Stomach (tissue), 9 donors: ENCODE measurements around the gene TST. TPM values are rescaled to one million over a fixed set of nuclear protein-coding genes. Genes with fewer than 3 reads are reported as not detected.

Source experiments
- DNase-seq, 2 donors: peaks; one replicate each; pipeline versions ENCODE4 v3.0.0 to v3.0.0-alpha.2; 2013 to 2019
- H3K27ac ChIP-seq, 5 donors: fragments of 200-600 bp in 4 of 5; sonication (generic) in 4 of 5; one replicate each; pipeline ENCODE4 v1.5.1; 2013 to 2019; ENCODE audit warnings: mild to moderate bottlenecking in 1 of 5, moderate library complexity in 1 of 5
- H3K27me3 ChIP-seq, 3 donors: fragments of 200-600 bp; sonication (generic); one replicate each; pipeline ENCODE4 v1.5.1; 2017 to 2019; ENCODE audit warnings: mixed run types in 1 of 3
- H3K36me3 ChIP-seq, 4 donors: fragments of 200-600 bp; sonication (generic); 1 replicate in 3 of 4; 2 replicates in 1 of 4; pipeline ENCODE4 v1.5.1; 2016 to 2019
- H3K4me1 ChIP-seq, 4 donors: fragments of 200-600 bp; sonication (generic); one replicate each; pipeline ENCODE4 v1.5.1; 2016 to 2019
- H3K4me3 ChIP-seq, 4 donors: fragments of 200-600 bp; sonication (generic) in 3 of 4; one replicate each; pipeline ENCODE4 v1.5.1; 2016 to 2019; ENCODE audit warnings: mild to moderate bottlenecking in 1 of 4
- H3K9me3 ChIP-seq, 4 donors: fragments of 200-600 bp; sonication (generic); one replicate each; pipeline ENCODE4 v1.5.1; 2016 to 2019
- EP300 ChIP-seq: sonication (generic); formaldehyde crosslinking; IDR thresholded peaks from one replicate; pipeline ENCODE4 v1.6.1; 2017; ENCODE audit warnings: antibody characterized with exemption
- POLR2A ChIP-seq, 4 donors: fragments of 450-650 bp; IDR thresholded peaks; one replicate each; pipeline ENCODE4 v1.6.1; 2016; ENCODE audit warnings: antibody characterized with exemption in 4 of 4, control low read depth in 2 of 4, mild to moderate bottlenecking in 1 of 4, moderate library complexity in 1 of 4
- POLR2AphosphoS5 ChIP-seq, 3 donors: sonication (generic); formaldehyde crosslinking; IDR thresholded peaks; one replicate each; pipeline ENCODE4 v1.6.1; 2016; ENCODE audit warnings: antibody characterized with exemption in 3 of 3
- WGBS, 5 donors: extraction: QIAGEN DNeasy Blood & Tissue Kit in 3 of 5; methylation state at CpG; one replicate each; pipeline versions ENCODE4 v1.1.5 to v1.1.7; 2013 to 2018; 5-methylcytosine and 5-hydroxymethylcytosine counted together
- intact Hi-C: fragments of 100-400 bp; cut with DNase I; formaldehyde crosslinking; loops from one replicate; pipeline ENCODE4 v1.15.1; 2023; ENCODE audit warnings: low total_unique reads
- polyA plus RNA-seq, 3 donors: library from polyadenylated mRNA; stranded (reverse); fragments of 200-250 nt; gene quantifications; one replicate each; pipeline ENCODE4 v1.2.3, GENCODE V29; 2013
- total RNA-seq, 5 donors: library from RNA; depleted of rRNA; stranded (reverse); fragments of >200 nt; gene quantifications; one replicate each; pipeline versions ENCODE4 v1.1.0 to v1.2.3, GENCODE V29; 2014 to 2016
- TF ChIP-seq, protein P1 (sequence below), 7 experiments: fragments of 450-650 bp in 4 of 7; fragments of 200-600 bp in 3 of 7; sonication (generic) in 3 of 7; IDR thresholded peaks; one replicate each; pipeline ENCODE4 v1.5.1; 2016 to 2019; ENCODE audit warnings: antibody characterized with exemption in 7 of 7, control low read depth in 2 of 7, mild to moderate bottlenecking in 1 of 7
- donor health status: healthy with polysubstance abuse.
- donor health status: Bipolar disorder and iron deficiency.
- donor health status: healthy.

TST gene
- total and polyA plus RNA-seq, 8 donors = 51.8 to 709 (median 95.3) TPM

DNA sequence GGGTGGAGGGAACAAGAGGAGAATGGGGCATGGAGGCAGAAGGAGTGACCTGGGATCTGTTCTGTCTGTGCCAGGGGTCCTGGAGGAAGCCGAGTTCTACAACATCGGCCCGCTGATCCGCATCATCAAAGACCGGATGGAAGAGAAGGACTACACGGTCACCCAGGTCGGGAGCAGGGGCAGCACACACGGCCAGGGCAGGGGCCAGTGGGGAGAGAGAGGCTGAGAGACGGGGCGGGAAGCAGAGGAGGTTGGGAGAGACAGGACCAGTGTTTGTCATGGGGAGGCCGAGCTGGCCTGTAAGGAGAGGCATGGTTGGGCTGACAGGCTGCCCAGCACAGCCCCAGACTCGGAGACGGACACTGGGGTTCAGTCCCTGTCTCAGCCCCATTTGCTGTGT, 37.0 kb upstream of the TST start:
- WGBS, 5 donors = 94 to 97% (median 95%) methylated on average over 13 of the region's 13 CpGs
- H3K36me3 ChIP-seq = peaks cover 8 to 78% (median 68%) of the 10 kb centered on the region in 4 donors
- intact Hi-C loops = no loop called here
- no peak overlapping the region for H3K27ac ChIP-seq
- no peaks in the 10 kb centered on the region for H3K9me3 ChIP-seq
- TF ChIP-seq POLR2A (IDR thresholded peaks at IDR 0.05) (no peak), POLR2AphosphoS5 (IDR thresholded peaks at IDR 0.05) (no peak), EP300 (no peak)
- TF ChIP-seq, protein P1, sequence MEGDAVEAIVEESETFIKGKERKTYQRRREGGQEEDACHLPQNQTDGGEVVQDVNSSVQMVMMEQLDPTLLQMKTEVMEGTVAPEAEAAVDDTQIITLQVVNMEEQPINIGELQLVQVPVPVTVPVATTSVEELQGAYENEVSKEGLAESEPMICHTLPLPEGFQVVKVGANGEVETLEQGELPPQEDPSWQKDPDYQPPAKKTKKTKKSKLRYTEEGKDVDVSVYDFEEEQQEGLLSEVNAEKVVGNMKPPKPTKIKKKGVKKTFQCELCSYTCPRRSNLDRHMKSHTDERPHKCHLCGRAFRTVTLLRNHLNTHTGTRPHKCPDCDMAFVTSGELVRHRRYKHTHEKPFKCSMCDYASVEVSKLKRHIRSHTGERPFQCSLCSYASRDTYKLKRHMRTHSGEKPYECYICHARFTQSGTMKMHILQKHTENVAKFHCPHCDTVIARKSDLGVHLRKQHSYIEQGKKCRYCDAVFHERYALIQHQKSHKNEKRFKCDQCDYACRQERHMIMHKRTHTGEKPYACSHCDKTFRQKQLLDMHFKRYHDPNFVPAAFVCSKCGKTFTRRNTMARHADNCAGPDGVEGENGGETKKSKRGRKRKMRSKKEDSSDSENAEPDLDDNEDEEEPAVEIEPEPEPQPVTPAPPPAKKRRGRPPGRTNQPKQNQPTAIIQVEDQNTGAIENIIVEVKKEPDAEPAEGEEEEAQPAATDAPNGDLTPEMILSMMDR (IDR thresholded peaks at IDR 0.05) = no peak
- DNase-seq = no peak
- H3K27me3 ChIP-seq = peaks cover 0 to 13% (median 0%) of the 10 kb centered on the region in 3 donors
- H3K4me3 ChIP-seq = no peak overlapping the region
- peaks cover 20 to 31% (median 23%) of the 10 kb centered on the region in 4 donors for H3K4me1 ChIP-seq

DNA sequence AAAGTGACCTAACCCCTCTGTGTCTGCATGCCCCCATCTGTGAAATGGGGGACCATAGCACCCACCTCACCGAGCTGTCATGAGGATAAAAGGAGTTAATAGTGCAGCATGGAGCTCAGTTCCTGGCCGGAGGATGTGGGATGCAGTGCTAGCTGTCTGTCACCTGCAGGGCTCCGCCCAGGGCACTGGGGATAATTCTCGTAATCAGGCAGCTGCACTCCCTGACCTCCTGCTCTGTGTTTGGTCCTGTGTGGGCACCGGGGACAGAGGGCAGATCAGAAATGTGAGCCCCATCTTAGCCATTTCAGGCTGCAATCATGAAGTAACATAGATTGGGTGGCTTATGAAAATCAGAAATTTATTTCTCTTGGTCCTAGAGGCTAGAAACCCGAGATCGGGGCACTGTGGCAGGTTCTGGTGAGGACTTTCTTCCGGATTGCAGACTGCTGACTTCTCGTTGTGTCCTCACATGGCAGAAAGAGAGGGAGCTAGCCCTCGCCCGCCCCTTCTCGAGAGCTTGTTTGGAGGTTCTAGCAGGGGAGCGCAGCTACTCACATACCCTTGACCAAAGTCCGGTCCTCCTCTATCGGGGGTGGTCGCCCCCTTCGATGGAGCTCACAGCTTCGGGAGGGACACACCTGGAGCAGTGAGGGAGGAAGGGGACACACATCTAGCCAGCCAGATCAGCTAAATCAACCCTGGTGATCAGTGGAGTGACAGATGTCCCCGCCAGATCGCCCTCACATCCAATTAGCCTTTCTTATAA, 35.5 kb upstream of the TST start:
- Histone ChIP-seq H3K27ac (no peak overlapping the region), H3K9me3 (no peaks in the 10 kb centered on the region), H3K4me1 (peaks cover 23 to 37% (median 25%) of the 10 kb centered on the region in 4 donors), H3K36me3 (peaks cover 8 to 63% (median 53%) of the 10 kb centered on the region in 4 donors), H3K27me3 (peaks cover 0 to 13% (median 0%) of the 10 kb centered on the region in 3 donors), H3K4me3 (no peak overlapping the region)
- intact Hi-C loops = no loop called here
- no peak for TF ChIP-seq POLR2AphosphoS5 (IDR thresholded peaks at IDR 0.05)
- TF ChIP-seq POLR2A (IDR thresholded peaks at IDR 0.05) = no peak
- TF ChIP-seq EP300 = no peak
- TF ChIP-seq, protein P1 (IDR thresholded peaks at IDR 0.05) = no peak
- no peak for DNase-seq
- 83 to 91% (median 84%) methylated on average over 17 to 20 of the region's 20 CpGs for WGBS, 5 donors

DNA sequence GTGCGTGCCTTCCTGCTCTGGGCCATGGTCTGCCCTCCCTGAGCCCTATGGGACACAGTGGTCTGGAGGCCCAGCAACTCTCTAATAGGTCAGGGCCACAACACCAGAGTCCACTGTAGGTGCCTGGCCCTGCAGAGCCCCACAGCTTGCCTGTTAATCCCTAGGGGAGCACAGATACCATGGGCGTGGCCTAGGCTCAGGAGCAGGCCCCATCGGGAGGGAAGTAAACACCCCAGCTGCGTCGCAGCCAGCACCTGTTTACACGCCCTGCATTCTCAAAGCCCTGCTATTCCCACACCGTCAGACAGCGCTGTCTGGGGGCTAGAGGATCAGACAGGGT, 34.8 kb upstream of the TST start:
- intact Hi-C loops = no loop called here
- H3K27me3 ChIP-seq = peaks cover 0 to 13% (median 0%) of the 10 kb centered on the region in 3 donors
- DNase-seq = peak in 1 of 2 donors; percentile 64
- H3K9me3 ChIP-seq = no peaks in the 10 kb centered on the region
- H3K4me3 ChIP-seq = no peak overlapping the region
- TF ChIP-seq, protein P1 (IDR thresholded peaks at IDR 0.05) = no peak
- TF ChIP-seq POLR2A (IDR thresholded peaks at IDR 0.05) = no peak
- TF ChIP-seq EP300 = no peak
- TF ChIP-seq POLR2AphosphoS5 (IDR thresholded peaks at IDR 0.05) = no peak
- peaks cover 8 to 55% (median 46%) of the 10 kb centered on the region in 4 donors for H3K36me3 ChIP-seq
- WGBS, 5 donors = 29 to 79% (median 44%) methylated on average over 5 to 8 of the region's 8 CpGs
- no peak overlapping the region for H3K27ac ChIP-seq
- H3K4me1 ChIP-seq = peaks cover 23 to 37% (median 25%) of the 10 kb centered on the region in 4 donors

DNA sequence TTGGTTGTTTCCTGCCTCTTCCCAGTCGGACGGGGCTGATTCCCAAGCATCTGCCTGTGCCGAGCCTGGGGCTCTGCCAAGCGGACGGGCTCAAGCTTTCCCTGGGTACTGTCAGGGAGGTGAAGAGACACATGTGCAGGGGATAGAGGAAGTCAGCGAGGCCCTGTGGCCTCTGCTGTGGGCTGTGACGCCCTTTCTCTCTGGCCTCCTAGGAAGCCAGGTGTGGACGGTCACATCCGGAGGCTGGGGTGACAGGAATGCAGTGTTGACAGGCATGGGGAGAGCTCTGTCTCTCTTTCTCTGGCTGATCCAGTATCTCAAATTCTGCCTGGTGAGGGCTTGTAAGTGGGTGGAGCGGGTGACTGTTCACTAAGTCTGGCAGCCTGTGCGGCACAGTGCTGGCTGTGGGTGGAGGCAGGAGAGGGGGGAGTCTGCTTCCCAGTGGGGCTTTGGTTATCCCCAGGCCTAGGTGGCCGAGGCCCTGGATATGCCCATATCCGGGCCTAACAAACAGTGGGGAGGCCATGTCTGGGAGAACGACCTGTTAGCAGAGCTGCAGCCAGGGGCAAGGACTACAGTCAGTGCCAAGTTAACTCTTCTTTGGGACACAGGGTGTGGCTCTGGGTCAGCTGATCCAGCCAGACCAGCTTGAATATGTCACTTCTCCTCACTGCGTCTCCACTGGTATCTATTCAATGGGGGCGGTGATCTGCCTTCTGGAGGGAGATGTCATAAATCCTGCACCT, 34.2 kb upstream of the TST start:
- Histone ChIP-seq H3K27ac (no peak overlapping the region), H3K4me1 (peaks cover 23 to 37% (median 25%) of the 10 kb centered on the region in 4 donors), H3K36me3 (peaks cover 8 to 50% (median 40%) of the 10 kb centered on the region in 4 donors), H3K27me3 (peaks cover 0 to 13% (median 0%) of the 10 kb centered on the region in 3 donors), H3K4me3 (no peak overlapping the region), H3K9me3 (no peaks in the 10 kb centered on the region)
- 69 to 80% (median 74%) methylated on average over 12 to 16 of the region's 16 CpGs for WGBS, 5 donors
- intact Hi-C loops = no loop called here
- no peak for DNase-seq
- TF ChIP-seq EP300 (no peak), POLR2AphosphoS5 (IDR thresholded peaks at IDR 0.05) (no peak), POLR2A (IDR thresholded peaks at IDR 0.05) (no peak)
- TF ChIP-seq, protein P1 (IDR thresholded peaks at IDR 0.05) = no peak
